Prostate gland (tissue), 2 donors: ENCODE measurements around the gene PTPRT.

ENCODE experiments used
- CTCF ChIP-seq, 4 experiments: fragments of 200-600 bp in 2 of 4; fragments of 450-650 bp in 2 of 4; sonication (generic) in 2 of 4; IDR thresholded peaks; 1 replicate in 3 of 4; 2 replicates in 1 of 4; pipeline ENCODE4 v1.5.1; 2016 to 2019; ENCODE audit warnings: antibody characterized with exemption in 4 of 4, mild to moderate bottlenecking in 2 of 4, moderate library complexity in 2 of 4
- POLR2A ChIP-seq: fragments of 450-650 bp; IDR thresholded peaks from one replicate; pipeline ENCODE4 v1.6.1; 2016; ENCODE audit warnings: antibody characterized with exemption, mild to moderate bottlenecking
- POLR2AphosphoS5 ChIP-seq: sonication (generic); formaldehyde crosslinking; IDR thresholded peaks from one replicate; pipeline ENCODE4 v1.6.1; 2017; ENCODE audit warnings: antibody characterized with exemption

DNA sequence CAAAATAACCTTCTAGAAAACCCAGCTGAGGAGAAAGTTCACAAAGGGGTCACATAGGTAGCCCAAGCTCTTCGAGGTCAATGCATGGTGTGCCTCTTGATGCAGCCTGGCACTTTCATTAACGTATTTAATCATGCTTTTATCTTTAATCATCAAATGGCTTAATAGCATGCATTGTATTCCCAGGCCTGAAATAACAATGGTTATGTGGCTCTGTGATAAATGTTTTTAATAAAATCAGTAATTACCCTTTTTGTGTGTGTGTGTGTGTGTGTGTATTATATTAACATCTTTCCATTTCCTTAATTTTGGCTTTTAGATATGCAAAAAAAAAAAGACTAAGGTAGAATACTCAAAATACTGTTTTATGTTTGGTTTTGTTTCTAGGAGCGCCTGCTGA is 681.8 kb downstream of the PTPRT start:
- TF ChIP-seq POLR2A = no peak
- TF ChIP-seq CTCF (IDR thresholded peaks at IDR 0.05) = no peak
- no peak for TF ChIP-seq POLR2AphosphoS5
